GM13976 (cell line): Measurements from ENCODE around the gene MPRIP.

Source experiments
- DNase-seq: peaks from one replicate; pipeline ENCODE4 v3.0.0; 2012; ENCODE audit warnings: low spot score
- in situ Hi-C: fragments of 300-500 bp; cut with MboI; formaldehyde crosslinking; loops from one replicate; pipeline ENCODE4 v1.12.0; 2022; ENCODE audit warnings: low sequenced_read_pairs, mixed read lengths, inconsistent platforms; ENCODE audit not compliant: unreplicated experiment
- TF ChIP-seq, protein P1 (sequence below): IDR thresholded peaks from 2 replicates; pipeline ENCODE4 v1.5.1; 2012; ENCODE audit warnings: borderline replicate concordance, mild to moderate bottlenecking; ENCODE audit not compliant: insufficient read depth; ENCODE audit errors: extremely low read depth, missing control alignments, control extremely low read depth

Gene MPRIP

GRCh38 chr17:17043461-17044271 is 1.4 kb downstream of the MPRIP start:
- no peak for DNase-seq
- TF ChIP-seq, protein P1, sequence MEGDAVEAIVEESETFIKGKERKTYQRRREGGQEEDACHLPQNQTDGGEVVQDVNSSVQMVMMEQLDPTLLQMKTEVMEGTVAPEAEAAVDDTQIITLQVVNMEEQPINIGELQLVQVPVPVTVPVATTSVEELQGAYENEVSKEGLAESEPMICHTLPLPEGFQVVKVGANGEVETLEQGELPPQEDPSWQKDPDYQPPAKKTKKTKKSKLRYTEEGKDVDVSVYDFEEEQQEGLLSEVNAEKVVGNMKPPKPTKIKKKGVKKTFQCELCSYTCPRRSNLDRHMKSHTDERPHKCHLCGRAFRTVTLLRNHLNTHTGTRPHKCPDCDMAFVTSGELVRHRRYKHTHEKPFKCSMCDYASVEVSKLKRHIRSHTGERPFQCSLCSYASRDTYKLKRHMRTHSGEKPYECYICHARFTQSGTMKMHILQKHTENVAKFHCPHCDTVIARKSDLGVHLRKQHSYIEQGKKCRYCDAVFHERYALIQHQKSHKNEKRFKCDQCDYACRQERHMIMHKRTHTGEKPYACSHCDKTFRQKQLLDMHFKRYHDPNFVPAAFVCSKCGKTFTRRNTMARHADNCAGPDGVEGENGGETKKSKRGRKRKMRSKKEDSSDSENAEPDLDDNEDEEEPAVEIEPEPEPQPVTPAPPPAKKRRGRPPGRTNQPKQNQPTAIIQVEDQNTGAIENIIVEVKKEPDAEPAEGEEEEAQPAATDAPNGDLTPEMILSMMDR: no peak
- in situ Hi-C loops: no loop called here

DNA sequence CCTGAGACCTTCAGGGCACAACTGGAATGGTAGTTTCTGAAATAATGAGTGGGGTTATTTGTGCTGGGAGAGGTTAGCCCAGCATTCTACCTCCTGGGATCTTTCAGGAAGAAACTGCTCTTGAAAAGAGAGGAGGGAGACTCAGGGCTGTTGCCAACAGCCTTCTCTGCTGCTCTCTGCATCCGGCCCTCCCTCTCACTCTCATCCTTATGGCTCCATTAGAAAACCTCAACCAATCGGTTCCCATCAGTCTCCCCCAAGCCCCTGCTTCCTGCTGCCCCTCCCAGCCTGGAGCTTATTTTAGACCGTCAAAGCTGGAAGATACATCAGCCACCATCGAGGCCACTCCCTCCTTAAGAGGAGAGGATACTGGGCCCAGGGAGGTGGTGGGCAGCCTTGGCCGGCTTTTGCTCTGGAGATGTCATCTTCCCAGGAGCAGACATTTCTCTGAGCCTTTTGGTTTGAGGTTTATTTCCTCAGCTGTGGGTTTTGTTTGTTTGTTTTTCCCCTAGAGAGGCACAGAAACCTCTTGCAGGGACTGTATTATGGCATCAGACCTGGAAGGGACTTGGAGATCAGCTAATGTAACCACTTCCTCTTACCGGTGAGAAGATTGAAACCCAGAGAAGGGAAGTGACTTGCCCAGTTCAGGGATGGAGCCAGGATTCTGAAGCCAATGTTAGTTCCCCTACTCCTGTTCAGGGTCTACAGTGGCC is 2.7 kb downstream of the MPRIP start:
- no peak for DNase-seq
- in situ Hi-C loops: no loop called here
- TF ChIP-seq, protein P1: no peak

DNA sequence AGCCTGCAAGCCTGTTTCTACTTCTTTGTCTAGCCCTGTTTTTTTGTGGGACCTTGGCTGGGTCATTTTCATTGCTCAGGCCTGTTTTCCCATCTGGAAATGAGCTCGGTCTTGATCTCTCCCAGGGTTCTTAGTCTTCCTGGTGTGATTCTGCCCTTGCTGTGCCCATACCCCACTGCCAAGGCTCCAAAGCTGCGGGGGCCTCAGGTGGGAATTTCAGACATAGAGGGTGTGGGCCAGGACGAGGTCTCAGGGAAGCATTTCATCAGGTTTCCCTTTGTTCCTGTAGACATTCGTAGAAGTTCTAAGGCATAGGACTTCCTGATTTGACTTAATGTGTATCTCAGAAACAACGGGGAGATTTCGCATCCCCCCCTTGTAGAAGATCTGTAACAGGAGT is 5.8 kb downstream of the MPRIP start:
- no peak for DNase-seq
- TF ChIP-seq, protein P1: no peak
- in situ Hi-C loops: no loop called here

- TF ChIP-seq, protein P1: no peak
- in situ Hi-C loops: no loop called here
- no peak for DNase-seq
These were observed 8.4 kb downstream of the MPRIP start for GRCh38 chr17:17050346-17051345.

GRCh38 chr17:17051380-17051779 is 9.1 kb downstream of the MPRIP start:
- TF ChIP-seq, protein P1: no peak
- no peak for DNase-seq
- in situ Hi-C loops: no loop called here
